Testis (tissue), 2 donors: ENCODE measurements around the gene CFAP90.

Source experiments
- POLR2A ChIP-seq: fragments of 450-650 bp; IDR thresholded peaks from one replicate; pipeline ENCODE4 v1.6.1; 2017; ENCODE audit warnings: antibody characterized with exemption, mild to moderate bottlenecking, moderate library complexity
- TF ChIP-seq, protein P1 (sequence below), 3 experiments: fragments of 450-650 bp in 2 of 3; fragments of 200-600 bp in 1 of 3; sonication (generic) in 1 of 3; IDR thresholded peaks; one replicate each; pipeline ENCODE4 v1.5.1; 2016 to 2019; ENCODE audit warnings: antibody characterized with exemption in 3 of 3, mild to moderate bottlenecking in 2 of 3, moderate library complexity in 1 of 3

DNA sequence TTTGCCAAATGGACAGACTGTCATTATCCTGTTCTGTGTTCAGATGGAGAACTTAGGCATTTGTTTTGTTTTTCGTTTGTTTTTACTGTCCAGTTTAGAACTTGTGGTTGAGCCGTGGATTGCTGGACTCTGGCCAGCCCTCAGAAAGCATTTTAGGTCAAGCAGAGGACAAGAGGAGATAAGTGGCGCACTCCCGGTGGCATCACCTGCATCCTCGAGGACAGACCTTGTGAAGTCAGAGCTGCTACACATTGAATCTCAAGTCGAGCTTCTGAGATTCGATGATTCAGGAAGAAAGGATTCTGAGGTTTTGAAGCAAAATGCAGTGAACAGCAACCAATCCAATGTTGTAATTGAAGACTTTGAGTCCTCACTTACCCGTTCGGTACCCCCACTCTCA lies 26.9 kb upstream of the CFAP90 start:
- TF ChIP-seq, protein P1, sequence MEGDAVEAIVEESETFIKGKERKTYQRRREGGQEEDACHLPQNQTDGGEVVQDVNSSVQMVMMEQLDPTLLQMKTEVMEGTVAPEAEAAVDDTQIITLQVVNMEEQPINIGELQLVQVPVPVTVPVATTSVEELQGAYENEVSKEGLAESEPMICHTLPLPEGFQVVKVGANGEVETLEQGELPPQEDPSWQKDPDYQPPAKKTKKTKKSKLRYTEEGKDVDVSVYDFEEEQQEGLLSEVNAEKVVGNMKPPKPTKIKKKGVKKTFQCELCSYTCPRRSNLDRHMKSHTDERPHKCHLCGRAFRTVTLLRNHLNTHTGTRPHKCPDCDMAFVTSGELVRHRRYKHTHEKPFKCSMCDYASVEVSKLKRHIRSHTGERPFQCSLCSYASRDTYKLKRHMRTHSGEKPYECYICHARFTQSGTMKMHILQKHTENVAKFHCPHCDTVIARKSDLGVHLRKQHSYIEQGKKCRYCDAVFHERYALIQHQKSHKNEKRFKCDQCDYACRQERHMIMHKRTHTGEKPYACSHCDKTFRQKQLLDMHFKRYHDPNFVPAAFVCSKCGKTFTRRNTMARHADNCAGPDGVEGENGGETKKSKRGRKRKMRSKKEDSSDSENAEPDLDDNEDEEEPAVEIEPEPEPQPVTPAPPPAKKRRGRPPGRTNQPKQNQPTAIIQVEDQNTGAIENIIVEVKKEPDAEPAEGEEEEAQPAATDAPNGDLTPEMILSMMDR (IDR thresholded peaks at IDR 0.05) = no peak
- no peak for TF ChIP-seq POLR2A
